HG02943 (cell line): ENCODE data around the gene CAPZA3.
"Not testable (repeated sequence)": the region's sequence is repeated elsewhere in the genome, so short reads cannot be mapped to it uniquely, and the experiment has no call there.

Experiments used
- ATAC-seq: cut with Tn5 transposase; IDR thresholded peaks from one replicate; pipeline ENCODE4 v1.9.1; 2021; ENCODE audit warnings: mild to moderate bottlenecking, low read depth, moderate library complexity; ENCODE audit not compliant: unreplicated experiment

The CAPZA3 gene

DNA sequence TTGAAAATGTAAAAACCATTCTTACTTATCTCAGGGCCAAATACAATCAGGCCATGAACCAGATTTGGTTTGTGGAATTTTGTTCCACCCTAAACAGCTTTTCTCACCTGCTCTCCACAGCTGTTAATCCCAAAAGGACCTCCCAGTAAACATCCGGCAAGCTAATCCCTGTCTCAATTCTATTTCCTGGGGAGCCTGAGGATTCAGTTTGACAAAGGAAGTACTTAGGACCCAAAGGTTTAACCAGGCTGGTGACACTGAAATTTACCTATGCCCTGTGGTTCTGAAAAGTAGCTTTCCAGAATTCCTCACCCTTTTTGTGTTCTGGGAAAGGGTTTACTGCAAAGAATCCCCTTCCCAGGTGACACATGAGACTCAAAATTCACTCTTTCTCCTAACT is 15.0 kb downstream of the CAPZA3 start:
- no peak for ATAC-seq

DNA sequence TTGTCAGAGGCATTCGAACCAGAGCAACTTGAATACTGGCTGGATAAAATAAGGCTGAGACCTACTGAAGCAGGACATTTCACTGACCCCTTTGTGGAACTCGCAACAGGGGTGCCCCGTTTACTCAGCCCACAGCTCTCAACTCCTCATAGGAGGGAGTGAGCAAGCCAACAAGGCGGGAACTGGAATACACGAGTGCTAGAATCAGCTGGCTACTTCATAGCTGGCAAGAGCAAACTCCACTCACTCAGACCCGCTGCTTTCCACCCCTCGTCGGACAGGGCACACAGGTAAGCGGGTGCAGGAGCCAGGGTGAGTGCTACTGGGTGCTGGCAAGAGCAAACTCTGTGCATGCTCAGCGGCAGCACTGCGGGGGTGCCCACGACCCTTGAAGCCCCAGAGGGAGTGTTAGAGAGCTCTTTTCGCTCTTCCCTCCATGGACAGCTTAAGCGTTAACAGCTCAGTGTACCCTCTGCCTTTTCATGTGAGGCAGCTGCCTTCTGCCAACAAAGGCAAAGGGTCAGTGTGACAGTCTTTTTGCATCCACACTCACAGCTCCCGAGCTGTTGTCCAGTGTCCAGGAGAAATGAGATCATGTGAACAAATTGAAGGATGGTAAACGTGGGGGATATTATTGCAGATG is 15.7 kb downstream of the CAPZA3 start:
- ATAC-seq = no peak

GRCh38 chr12:18754124-18754707 is 16.3 kb downstream of the CAPZA3 start:
- no peak for ATAC-seq

GRCh38 chr12:18755341-18755740 is 17.4 kb downstream of the CAPZA3 start:
- no peak for ATAC-seq

GRCh38 chr12:18766479-18766878 is 28.6 kb downstream of the CAPZA3 start:
- not testable (repeated sequence) for ATAC-seq

DNA sequence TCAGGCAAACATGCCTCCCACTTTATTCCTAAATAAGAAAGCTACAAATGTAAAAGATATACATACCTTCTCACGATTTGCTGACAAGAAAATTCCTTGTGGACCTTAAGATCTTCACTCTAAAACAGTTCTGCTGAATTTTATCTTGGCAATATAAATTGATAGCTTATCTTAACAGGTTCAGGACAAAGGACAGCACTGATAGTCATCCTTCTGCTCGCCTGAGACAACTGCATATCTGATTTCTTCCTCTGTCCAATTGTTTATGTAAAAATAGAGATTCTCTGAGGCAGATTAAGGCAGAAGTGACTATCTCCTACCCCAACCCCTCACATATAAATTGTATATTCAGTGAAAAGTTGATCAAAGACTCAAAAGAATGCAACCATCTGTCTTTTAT is 44.9 kb downstream of the CAPZA3 start:
- no peak for ATAC-seq

DNA sequence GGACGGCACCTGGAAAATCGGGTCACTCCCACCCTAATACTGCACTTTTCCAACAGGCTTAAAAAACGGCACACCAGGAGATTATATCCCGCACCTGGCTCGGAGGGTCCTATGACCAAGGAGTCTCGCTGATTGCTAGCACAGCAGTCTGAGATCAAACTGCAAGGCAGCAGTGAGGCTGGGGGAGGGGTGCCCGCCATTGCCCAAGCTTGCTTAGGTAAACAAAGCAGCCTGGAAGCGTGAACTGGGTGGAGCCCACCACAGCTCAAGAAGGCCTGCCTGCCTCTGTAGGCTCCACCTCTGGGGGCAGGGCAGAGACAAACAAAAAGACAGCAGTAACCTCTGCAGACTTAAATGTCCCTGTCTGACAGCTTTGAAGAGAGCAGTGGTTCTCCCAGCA is 47.5 kb downstream of the CAPZA3 start:
- ATAC-seq = not testable (repeated sequence)
